Mammary epithelial cell (primary cell): ENCODE measurements around the gene VSIR.

Source experiments
- EZH2 ChIP-seq: IDR thresholded peaks from 2 replicates; pipeline ENCODE4 v1.6.1; 2012; ENCODE audit warnings: low read length, inconsistent platforms, borderline replicate concordance
- TF ChIP-seq, protein P1 (sequence below), 2 donors: IDR thresholded peaks in 1 of 2; conservative IDR thresholded peaks in 1 of 2; 2 replicates each; pipeline ENCODE4 v1.5.1; 2011 to 2012; ENCODE audit warnings: inconsistent platforms in 2 of 2, low read length in 2 of 2, mild to moderate bottlenecking in 2 of 2, control low read depth in 1 of 2, low read depth in 1 of 2; ENCODE audit not compliant: insufficient read depth in 1 of 2; ENCODE audit errors: extremely low read depth in 1 of 2

GRCh38 chr10:71743866-71744265, 29.5 kb downstream of the VSIR start:
- TF ChIP-seq, protein P1, sequence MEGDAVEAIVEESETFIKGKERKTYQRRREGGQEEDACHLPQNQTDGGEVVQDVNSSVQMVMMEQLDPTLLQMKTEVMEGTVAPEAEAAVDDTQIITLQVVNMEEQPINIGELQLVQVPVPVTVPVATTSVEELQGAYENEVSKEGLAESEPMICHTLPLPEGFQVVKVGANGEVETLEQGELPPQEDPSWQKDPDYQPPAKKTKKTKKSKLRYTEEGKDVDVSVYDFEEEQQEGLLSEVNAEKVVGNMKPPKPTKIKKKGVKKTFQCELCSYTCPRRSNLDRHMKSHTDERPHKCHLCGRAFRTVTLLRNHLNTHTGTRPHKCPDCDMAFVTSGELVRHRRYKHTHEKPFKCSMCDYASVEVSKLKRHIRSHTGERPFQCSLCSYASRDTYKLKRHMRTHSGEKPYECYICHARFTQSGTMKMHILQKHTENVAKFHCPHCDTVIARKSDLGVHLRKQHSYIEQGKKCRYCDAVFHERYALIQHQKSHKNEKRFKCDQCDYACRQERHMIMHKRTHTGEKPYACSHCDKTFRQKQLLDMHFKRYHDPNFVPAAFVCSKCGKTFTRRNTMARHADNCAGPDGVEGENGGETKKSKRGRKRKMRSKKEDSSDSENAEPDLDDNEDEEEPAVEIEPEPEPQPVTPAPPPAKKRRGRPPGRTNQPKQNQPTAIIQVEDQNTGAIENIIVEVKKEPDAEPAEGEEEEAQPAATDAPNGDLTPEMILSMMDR (conservative IDR thresholded peaks at IDR 0.05 in 1 of 2, IDR thresholded peaks at IDR 0.05 in 1 of 2; ENCODE audit: extremely low read depth in 1 of 2, insufficient read depth in 1 of 2, low read depth in 1 of 2, low read length in 2 of 2) = no peak
- no peak for TF ChIP-seq EZH2
